ENCODE measurements around the gene NTM.

- TF ChIP-seq, protein P1, sequence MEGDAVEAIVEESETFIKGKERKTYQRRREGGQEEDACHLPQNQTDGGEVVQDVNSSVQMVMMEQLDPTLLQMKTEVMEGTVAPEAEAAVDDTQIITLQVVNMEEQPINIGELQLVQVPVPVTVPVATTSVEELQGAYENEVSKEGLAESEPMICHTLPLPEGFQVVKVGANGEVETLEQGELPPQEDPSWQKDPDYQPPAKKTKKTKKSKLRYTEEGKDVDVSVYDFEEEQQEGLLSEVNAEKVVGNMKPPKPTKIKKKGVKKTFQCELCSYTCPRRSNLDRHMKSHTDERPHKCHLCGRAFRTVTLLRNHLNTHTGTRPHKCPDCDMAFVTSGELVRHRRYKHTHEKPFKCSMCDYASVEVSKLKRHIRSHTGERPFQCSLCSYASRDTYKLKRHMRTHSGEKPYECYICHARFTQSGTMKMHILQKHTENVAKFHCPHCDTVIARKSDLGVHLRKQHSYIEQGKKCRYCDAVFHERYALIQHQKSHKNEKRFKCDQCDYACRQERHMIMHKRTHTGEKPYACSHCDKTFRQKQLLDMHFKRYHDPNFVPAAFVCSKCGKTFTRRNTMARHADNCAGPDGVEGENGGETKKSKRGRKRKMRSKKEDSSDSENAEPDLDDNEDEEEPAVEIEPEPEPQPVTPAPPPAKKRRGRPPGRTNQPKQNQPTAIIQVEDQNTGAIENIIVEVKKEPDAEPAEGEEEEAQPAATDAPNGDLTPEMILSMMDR (conservative IDR thresholded peaks at IDR 0.05; ENCODE audit: low read length): no peak
- no peak for TF ChIP-seq EZH2phosphoT487 (IDR thresholded peaks at IDR 0.05; ENCODE audit: borderline replicate concordance)
Observed at GRCh38 chr11:131790586-131790985, 420.2 kb downstream of the NTM start.

Measured in Loucy (cell line).